Daoy (cell line): ENCODE measurements around the gene ATP7A. TPM values are rescaled to one million over a fixed set of nuclear protein-coding genes. Genes with fewer than 3 reads are reported as not detected.
A peak's percentile ranks its signal among the peaks of the same experiment; 100 is the strongest.
"Not testable (repeated sequence)": the region's sequence is repeated elsewhere in the genome, so short reads cannot be mapped to it uniquely, and the experiment has no call there.

Experiments
- DNase-seq: peaks from one replicate; pipeline ENCODE4 v3.0.0-alpha.2; 2015; ENCODE audit warnings: low read depth
- total RNA-seq: library from RNA; depleted of rRNA; stranded (reverse); fragments of >200 nt; shearing (Covaris generic); gene quantifications from 2 replicates; pipeline ENCODE4 v1.2.3, GENCODE V29; 2014

ATP7A gene
- total RNA-seq, 1 experiment from 2014 or later, result 3.1 TPM

DNA sequence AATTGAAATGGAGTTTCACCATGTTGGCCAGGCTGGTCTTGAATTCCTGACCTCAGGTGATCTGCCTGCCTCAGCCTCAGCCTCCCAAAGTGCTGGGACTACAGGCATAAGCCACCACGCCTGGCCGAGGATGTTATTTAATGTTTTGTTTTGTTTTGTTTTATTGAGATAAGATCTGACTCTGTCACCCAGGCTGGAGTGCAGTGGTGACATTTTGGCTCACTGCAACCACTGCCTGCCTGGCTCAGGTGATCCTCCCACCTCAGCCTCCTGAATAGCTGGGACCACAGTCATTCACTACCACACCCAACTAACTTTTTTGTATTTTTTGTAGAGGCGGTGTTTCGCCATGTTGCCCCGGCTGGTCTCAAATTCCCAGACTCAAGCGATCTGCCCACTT, 34.5 kb downstream of the ATP7A start:
- DNase-seq, result not testable (repeated sequence)

- no peak for DNase-seq
Observed at GRCh38 chrX:77945910-77946545, 35.5 kb downstream of the ATP7A start.

GRCh38 chrX:77946571-77946970, 36.1 kb downstream of the ATP7A start:
- no peak for DNase-seq

- no peak for DNase-seq
Observed at GRCh38 chrX:77949840-77950239, 39.3 kb downstream of the ATP7A start.

DNA sequence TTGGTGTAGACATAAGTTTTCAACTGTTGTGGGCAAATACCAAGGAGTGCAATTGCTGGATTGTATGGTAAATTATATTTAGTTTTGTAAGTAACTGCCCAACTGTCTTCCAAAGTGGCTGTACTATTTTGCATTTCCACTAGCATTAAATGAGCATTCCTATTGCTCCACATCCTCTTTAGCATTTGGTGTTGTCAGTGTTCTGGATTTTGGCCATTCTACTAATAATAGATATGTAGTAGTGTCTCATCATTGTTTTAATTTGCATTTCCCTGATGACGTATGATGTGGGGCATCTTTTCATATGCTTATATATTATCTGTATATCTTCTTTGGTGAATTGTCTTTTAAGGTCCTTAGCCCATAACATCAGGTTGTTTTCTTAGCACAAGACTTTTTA, 41.7 kb downstream of the ATP7A start:
- no peak for DNase-seq

GRCh38 chrX:77953302-77953701, 42.8 kb downstream of the ATP7A start:
- no peak for DNase-seq

GRCh38 chrX:77953708-77954107, 43.2 kb downstream of the ATP7A start:
- DNase-seq, result no peak

DNA sequence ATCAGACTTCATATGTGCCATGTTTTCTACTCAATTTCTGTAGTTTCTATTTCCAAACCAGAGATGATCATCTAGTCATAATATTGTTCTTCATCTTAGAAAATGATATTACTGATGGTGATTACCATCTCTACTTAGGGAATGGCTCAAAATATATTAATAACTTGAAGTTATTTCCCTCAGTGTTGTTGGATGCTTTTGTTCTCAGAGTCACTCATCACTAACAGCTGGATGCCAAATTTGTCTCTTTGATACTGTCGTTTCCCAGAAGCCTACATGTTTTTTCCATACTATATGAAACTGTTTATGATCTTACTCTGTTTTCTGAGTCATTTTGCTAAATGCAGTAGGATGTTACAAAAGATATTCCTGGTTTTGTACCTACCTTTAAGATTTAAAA, 50.1 kb downstream of the ATP7A start:
- no peak for DNase-seq

DNA sequence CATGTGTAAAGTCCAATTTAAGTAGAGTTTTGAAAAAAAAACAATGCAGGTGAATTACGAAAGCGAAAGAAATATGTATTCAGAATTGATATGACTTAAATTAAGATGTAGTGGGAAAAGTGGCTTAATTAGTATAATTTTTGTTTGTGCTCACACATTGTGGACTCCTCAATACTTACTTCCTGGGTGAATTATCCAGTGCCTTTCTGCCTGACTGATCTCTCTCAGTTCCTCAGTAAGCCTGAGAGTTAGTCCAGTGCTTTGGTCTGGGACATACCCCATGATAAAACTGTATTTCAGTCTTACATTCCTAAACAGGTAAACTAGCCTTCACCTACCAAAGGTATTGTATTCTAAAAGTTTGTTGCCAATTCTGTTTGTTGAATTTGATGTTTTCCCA, 50.6 kb downstream of the ATP7A start:
- DNase-seq, result no peak

DNA sequence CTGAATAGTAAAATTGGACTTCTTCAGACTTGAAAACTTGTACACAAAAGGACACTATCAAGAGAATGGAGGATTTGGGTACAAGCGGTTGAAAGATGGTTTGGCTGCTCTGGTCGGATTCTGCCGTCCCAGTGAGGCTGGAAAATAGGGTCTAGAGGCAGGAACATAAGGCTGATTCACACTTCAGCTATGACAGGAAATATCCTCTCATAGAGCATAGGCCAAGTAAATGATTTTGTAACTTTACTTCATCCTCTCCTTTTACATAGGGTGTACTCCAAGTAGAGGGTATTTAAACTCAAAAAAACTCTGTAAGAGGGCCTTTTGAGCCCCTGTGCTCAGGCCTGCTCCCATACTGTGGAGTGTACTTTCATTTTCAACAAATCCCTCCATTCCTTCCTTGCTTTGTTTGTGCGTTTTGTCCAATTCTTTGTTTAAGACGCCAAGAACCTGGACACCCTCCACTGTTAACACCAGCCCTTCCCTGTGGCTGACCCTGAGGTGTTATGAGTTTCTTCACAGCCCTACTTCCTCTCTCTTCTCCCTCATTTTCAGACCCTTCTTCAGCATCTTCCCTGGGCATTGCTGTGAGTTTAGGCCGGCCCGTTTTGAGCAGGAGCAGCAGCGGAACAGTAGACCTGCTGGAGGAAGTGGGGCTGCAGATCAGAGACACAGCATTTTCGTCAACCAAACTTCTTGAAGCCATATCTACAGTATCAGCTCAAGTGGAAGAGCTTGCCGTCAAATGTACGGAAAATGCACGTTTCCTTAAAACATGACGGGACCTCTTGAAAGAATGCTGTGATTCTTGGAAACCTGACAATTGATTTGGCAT, 51.8 kb downstream of the ATP7A start:
- DNase-seq, result peak; percentile 1

DNA sequence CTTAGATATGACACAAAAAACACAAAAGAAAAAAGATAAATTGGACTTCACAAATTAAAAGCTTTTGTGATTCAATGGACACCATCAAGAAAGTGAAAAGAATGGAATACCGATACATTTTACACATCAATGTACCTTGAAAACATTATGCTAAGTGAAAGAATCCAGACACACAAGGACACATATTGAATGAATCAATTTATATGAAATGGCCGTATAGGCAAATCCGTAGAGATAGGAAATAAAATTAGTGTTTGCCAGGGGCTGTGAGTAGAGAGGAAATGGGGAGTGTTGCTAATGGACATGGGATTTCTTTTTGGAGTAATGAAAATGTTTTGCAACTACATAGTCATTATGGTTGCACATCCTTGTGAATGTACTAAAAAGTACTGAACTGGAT, 55.9 kb downstream of the ATP7A start:
- DNase-seq, result no peak

- no peak for DNase-seq
Observed at GRCh38 chrX:77967631-77968030, 57.1 kb downstream of the ATP7A start.

- no peak for DNase-seq
Observed at GRCh38 chrX:77969538-77969937, 59.0 kb downstream of the ATP7A start, which contains the start of gene PGAM4. Gene PGAM4, minus strand, starts transcription at chrX:77969638. Its CDS starts 0 bp downstream, at chrX:77969638.

DNA sequence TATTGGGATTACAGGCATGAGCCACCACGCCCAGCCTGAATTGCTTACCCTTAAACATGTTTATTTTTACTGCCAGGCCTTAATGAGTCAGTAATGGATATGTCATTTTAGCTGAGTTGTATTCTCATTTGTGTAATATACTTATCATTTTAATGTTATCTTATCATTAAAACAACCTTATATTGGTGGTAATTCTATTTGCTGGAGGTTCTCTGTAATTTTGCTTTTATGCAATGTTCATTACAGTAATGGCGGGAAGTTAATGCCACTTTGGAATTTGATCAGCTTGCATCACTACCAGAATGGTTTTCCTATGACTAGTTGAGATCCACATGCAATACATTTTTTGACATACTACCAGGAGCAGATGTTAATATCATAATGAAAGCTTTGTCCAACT, 65.3 kb downstream of the ATP7A start:
- DNase-seq, result no peak

GRCh38 chrX:77977095-77977494, 66.6 kb downstream of the ATP7A start:
- DNase-seq, result no peak

- DNase-seq, result no peak
Observed at GRCh38 chrX:77977518-77977917, 67.0 kb downstream of the ATP7A start.

- no peak for DNase-seq
Observed at GRCh38 chrX:77979870-77980269, 69.4 kb downstream of the ATP7A start.

DNA sequence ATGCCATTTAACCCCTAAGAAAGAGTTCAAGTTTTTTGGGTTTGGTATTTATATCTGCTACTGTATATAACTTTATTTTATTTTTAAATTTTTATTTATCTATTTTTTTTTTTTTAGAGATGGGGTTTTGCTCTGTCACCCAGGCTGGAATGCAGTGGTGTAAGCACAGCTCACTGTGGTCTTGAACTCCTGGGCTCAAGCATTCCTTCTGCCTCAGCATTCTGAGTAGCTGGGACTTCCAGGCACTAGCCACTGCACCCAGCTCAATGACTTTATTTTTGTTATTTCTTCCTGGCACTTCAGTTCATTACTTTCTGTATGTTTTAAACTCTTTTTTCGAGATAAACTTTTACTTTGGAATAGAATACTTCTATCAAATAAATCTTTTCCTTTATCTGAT, 101.4 kb downstream of the ATP7A start:
- no peak for DNase-seq

DNA sequence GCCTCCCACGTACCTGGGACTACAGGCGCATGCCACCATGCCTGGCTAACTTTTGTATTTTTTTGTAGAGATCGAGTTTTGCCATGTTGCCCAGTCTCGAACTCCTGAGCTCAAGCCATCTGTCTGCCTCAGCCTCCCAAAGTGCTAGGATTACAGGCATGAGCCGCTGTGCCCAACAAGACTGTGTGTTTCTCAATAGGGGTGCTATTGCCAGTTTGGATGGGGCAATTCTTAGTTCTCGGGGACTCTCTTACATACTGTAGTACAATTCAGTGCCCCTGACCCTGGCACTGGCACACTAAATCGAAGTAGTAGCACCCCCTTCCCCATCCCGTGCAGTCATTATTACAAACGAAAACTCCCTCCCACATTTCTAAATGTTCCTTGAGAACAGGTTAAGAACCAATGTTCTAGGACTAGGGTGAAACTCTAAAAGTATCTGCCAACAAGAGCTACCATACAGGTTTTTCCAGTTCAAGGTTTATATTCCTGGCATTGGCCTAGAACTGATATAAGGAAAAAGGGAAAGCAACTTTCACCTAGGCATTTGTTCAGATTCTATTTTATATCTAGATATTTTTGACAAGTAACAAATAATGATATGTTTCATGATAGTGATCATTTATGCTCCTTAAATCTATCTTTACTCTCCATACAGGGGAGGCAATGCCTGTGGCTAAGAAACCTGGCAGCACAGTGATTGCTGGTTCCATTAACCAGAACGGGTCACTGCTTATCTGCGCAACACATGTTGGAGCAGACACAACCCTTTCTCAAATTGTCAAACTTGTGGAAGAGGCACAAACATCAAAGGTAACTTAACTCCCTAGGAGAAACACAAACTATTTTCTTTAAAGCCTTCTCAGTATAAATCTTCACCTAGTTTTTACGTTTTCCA, 109.3 kb downstream of the ATP7A start:
- no peak for DNase-seq

DNA sequence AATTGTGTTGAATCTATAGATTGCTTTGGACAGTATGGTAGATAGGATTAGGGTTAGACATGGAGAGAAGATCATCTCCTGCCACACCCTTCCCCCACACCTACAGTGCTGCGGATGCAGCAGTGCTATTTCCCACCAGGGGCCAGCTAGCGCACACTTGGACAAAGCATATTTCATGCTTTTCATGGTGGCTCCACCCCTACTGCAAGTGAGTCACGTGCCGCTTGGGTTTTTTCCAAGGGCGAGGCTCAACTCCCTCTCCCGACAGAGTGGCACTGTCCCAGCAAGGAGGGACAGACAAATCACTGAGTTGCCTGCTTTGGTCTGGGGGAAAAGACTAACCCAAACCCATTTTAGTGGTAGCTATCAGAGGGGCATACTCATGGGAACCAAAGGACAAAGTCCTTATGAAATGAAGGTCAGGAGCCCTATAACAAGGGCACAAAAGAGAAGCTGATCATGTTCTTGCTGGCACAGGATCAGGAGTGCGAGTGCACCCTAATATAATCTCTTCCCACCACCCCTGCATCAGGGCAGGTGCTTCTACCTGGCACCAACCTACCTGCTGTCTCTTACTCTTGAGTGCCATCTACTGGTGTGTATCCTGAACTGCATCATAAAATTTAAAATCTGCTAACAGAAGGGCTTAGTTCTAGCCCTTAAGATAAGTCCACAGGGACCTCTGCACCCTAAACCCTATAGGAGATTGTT, 114.0 kb downstream of the ATP7A start:
- peak; percentile 13 for DNase-seq

GRCh38 chrX:78027798-78028197, 117.3 kb downstream of the ATP7A start:
- DNase-seq, result no peak

- DNase-seq, result peak; percentile 17
Observed at GRCh38 chrX:78029663-78030062, 119.2 kb downstream of the ATP7A start.
